HL-60 (cell line): Measurements from ENCODE around the gene ZBTB34.

ENCODE experiments used
- CTCF ChIP-seq: IDR thresholded peaks from one replicate; pipeline ENCODE4 v1.5.1; 2011; ENCODE audit warnings: low read length, control low read depth, inconsistent platforms; ENCODE audit not compliant: insufficient read depth
- GABPA ChIP-seq: IDR thresholded peaks from 2 replicates; pipeline ENCODE4 v1.6.1; 2012; ENCODE audit warnings: low read depth
- POLR2AphosphoS5 ChIP-seq: IDR thresholded peaks from 2 replicates; pipeline ENCODE4 v1.6.1; 2012; ENCODE audit warnings: low read depth
- REST ChIP-seq: IDR thresholded peaks from 2 replicates; pipeline ENCODE4 v1.6.1; 2012; ENCODE audit warnings: low read depth; ENCODE audit not compliant: insufficient replicate concordance

GRCh38 chr9:126857261-126857960 is 3.0 kb upstream of the ZBTB34 start:
- TF ChIP-seq CTCF: no peak
- TF ChIP-seq GABPA: no peak
- no peak for TF ChIP-seq POLR2AphosphoS5
- TF ChIP-seq REST: no peak
